Regular cardiac myocyte (primary cell): ENCODE measurements around the gene RGL4. TPM values are rescaled to one million over a fixed set of nuclear protein-coding genes. Genes with fewer than 3 reads are reported as not detected.

Experiments
- total RNA-seq: library from RNA; depleted of rRNA; stranded (reverse); fragments of >200 nt; gene quantifications from 2 replicates; pipeline ENCODE4 v1.2.3, GENCODE V29; 2014

RGL4 gene, protein sequence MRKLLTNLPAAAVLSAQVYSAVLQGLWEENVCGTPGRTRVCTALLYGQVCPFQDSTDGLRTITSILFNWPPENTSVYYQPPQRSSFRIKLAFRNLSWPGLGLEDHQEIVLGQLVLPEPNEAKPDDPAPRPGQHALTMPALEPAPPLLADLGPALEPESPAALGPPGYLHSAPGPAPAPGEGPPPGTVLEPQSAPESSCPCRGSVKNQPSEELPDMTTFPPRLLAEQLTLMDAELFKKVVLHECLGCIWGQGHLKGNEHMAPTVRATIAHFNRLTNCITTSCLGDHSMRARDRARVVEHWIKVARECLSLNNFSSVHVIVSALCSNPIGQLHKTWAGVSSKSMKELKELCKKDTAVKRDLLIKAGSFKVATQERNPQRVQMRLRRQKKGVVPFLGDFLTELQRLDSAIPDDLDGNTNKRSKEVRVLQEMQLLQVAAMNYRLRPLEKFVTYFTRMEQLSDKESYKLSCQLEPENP
- total RNA-seq: not detected in 2 replicates

DNA sequence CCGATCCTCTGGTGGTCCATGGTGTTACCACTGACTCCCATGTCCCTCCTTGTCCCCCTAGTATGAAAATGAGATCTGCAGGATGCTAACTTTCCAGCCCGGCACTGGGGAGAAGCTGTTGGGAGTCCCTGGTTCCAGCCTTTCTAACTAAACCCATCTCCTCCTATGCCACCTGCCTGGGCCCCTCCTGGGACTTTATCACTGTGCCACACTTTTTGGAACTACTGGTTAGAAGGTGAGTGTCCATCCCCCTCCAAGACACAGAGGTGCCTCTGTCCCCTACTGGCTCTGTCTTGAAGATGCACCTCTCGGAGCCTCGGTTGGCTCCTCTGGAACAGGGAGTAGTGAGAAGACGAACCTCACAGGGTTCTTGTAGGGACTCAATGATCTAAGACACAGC lies at the start of gene RGL4:
RGL4 (plus strand) TSS at position 301 of the 400 bp plus-strand sequence. CDS start 1,018 bp downstream, outside the sequence.

Other genes starting within 250 kb of the RGL4 start
- gene IGLL1, start 110.7 kb upstream of the RGL4 start, total RNA-seq: not detected in 2 replicates
- gene DRICH1, start 58.7 kb upstream of the RGL4 start, total RNA-seq: 0.19 TPM in 1 of 2 replicates, not detected in the other
- gene ZNF70, start 60.1 kb downstream of the RGL4 start, total RNA-seq: 3.1 and 4.0 TPM in 2 replicates
- not detected in 2 replicates for gene VPREB3, start 63.4 kb downstream of the RGL4 start, total RNA-seq
- gene C22orf15, start 72.0 kb downstream of the RGL4 start, total RNA-seq: 0.19 and 1.1 TPM in 2 replicates
- gene CHCHD10, start 77.0 kb downstream of the RGL4 start, total RNA-seq: 3.7 and 6.7 TPM in 2 replicates
- gene MMP11, start 81.8 kb downstream of the RGL4 start, total RNA-seq: 3.5 and 8.7 TPM in 2 replicates
- gene SMARCB1, start 96.0 kb downstream of the RGL4 start, total RNA-seq: 15.5 and 33.5 TPM in 2 replicates
- 0.56 and 1.3 TPM in 2 replicates for gene DERL3, start 148.0 kb downstream of the RGL4 start, total RNA-seq
- gene SLC2A11, start 166.9 kb downstream of the RGL4 start, total RNA-seq: 10.7 and 13.5 TPM in 2 replicates
- 323 and 339 TPM in 2 replicates for gene MIF, start 203.4 kb downstream of the RGL4 start, total RNA-seq